M059J (cell line): ENCODE data around the gene TCAF2. TPM values are rescaled to one million over a fixed set of nuclear protein-coding genes. Genes with fewer than 3 reads are reported as not detected.

Source experiments
- total RNA-seq: library from RNA; depleted of rRNA; stranded (reverse); fragments of >200 nt; shearing (Covaris generic); gene quantifications from 2 replicates; pipeline ENCODE4 v1.2.3, GENCODE V29; 2014; rRNA removed

The TCAF2 gene
- total RNA-seq, 1 experiment from 2014 or later = 3.9 TPM

Other genes with a start within 250 kb of the TCAF2 start
- gene ZYX, start 239.6 kb upstream of the TCAF2 start, total RNA-seq = 75.9 and 108 TPM in 2 replicates
- 0.20 and 0.30 TPM in 2 replicates for gene EPHA1, start 212.1 kb upstream of the TCAF2 start, total RNA-seq
- gene TAS2R60, start 177.5 kb upstream of the TCAF2 start, total RNA-seq = not detected in 2 replicates
- not detected in 2 replicates for gene TAS2R41, start 143.1 kb upstream of the TCAF2 start, total RNA-seq
- 0.27 TPM in 1 of 2 replicates, not detected in the other for gene CTAGE15, start 49.2 kb upstream of the TCAF2 start, total RNA-seq
- not detected in 2 replicates for gene CTAGE6, start 136.7 kb downstream of the TCAF2 start, total RNA-seq